ENCODE results near the gene EIF2D.

The EIF2D gene

DNA sequence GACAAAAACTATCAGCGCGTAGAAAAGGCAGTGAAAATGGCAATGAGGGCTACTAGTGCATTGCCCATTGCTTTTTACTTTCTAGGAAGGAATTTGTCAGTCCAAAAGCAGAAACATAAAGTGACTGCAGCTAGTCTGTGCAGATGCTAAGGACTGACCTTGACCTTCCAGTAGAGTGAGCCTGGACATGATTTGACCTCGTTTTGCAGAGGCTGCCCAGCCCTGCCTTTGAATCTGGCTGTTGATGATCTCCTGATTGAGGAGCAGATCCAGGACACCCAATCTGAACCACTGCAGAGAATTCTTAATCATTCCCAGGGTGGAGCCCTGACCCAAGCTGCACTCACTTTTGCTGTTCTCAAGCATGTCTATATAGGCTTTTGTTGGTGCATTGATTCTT, 44.7 kb upstream of the EIF2D start:
- no peak overlapping the region for H3K4me3 ChIP-seq (ENCODE audit: low read length)
- no peak for TF ChIP-seq CTCF (conservative IDR thresholded peaks at IDR 0.05; ENCODE audit: low read length)
- no peak for DNase-seq (ENCODE audit: low read depth)

DNA sequence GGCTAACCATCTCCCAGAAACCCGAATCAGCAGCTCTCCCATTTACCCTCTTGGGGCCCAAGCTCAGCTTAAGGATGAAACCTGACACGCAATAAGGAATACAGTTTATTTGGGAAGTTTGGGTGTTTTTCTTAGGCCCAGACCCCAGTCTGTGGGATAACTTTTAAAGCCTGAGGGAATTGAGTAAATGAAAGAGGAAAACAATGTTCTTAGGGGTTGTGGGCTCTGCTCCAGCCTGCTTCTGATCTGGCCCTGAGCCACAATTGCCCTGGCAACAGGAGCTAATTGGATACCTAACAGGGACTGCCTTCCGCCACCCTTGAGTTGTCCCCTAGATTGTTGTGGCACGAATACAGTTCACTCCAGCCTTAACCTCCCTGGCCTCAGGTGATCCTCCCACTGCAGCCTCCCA, 43.2 kb upstream of the EIF2D start:
- no peak for TF ChIP-seq CTCF (conservative IDR thresholded peaks at IDR 0.05; ENCODE audit: low read length)
- no peak for DNase-seq (ENCODE audit: low read depth)
- no peak overlapping the region for H3K4me3 ChIP-seq (ENCODE audit: low read length)

- TF ChIP-seq CTCF (conservative IDR thresholded peaks at IDR 0.05; ENCODE audit: low read length), result no peak
- H3K4me3 ChIP-seq (ENCODE audit: low read length), result no peak overlapping the region
- DNase-seq (ENCODE audit: low read depth), result no peak
Measured at GRCh38 chr1:206654828-206655227, 42.6 kb upstream of the EIF2D start.

- no peak for TF ChIP-seq CTCF (conservative IDR thresholded peaks at IDR 0.05; ENCODE audit: low read length)
Measured at GRCh38 chr1:206653715-206654459, 41.6 kb upstream of the EIF2D start.

GRCh38 chr1:206651958-206652890, 40.0 kb upstream of the EIF2D start:
- DNase-seq (ENCODE audit: low read depth), result no peak
- H3K4me3 ChIP-seq (ENCODE audit: low read length), result no peak overlapping the region
- no peak for TF ChIP-seq CTCF (conservative IDR thresholded peaks at IDR 0.05; ENCODE audit: low read length)

More at GRCh38 chr1:206653715-206654459, 41.6 kb upstream of the EIF2D start:
- no peak for DNase-seq (ENCODE audit: low read depth)
- no peak overlapping the region for H3K4me3 ChIP-seq (ENCODE audit: low read length)

- H3K4me3 ChIP-seq (ENCODE audit: low read length), result no peak overlapping the region
- no peak for DNase-seq (ENCODE audit: low read depth)
- TF ChIP-seq CTCF (conservative IDR thresholded peaks at IDR 0.05; ENCODE audit: low read length), result no peak
Measured at GRCh38 chr1:206651014-206651413, 38.7 kb upstream of the EIF2D start.

Data from AG10803 (cell line).